ENCODE measurements around the gene RNF44. TPM values are rescaled to one million over a fixed set of nuclear protein-coding genes. Genes with fewer than 3 reads are reported as not detected.

The RNF44 gene
- total and polyA plus RNA-seq, 2 experiments from 2014 or later = 13.0 to 17.4 TPM

DNA sequence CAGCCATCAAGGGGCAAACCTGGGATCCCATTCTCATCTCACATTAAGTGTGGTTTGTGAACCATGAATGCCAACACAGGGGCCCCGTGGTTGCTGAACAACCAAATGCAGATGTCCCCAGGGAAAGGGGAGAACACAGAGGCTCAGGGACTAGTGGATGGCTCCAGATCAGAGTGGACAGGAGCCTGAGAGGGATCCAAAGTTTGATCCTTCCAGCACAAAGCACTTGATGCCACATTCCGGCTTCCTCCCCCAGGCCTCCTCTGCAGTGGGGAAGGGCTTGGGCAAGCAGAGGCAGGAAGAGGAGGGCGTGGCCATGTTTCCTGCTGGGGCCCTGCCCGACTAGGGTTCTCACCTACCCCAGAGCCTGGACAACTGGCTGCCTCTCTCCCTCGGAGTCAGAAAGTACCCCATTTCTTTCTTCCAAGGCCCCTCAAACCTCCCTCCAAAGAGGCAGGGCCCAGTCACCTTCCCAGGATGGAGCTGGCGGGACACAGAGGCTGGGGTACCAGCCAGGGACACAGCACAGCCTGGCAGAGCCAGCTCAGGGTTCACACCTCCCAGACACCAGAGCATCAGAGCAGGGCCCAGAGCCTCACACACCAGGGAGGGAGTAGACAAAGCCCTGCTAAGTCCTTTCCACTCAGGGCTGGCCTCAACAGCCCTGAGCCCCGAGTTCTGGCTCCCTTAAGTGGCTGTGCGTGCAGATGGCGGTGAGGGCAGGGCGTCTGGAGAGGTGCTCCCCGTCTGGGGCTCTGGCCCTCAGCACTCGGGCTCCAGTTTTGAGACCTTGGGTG, 4.3 kb upstream of the RNF44 start:
- Histone ChIP-seq H3K79me2 (peaks cover 10% of the 10 kb centered on the region), H3K27ac (peak overlapping the region; percentile 97), H3K4me1 (ENCODE audit: insufficient read depth) (peaks cover 38% of the 10 kb centered on the region), H4K20me1 (ENCODE audit: insufficient read depth, poor library complexity, severe bottlenecking) (no peaks in the 10 kb centered on the region), H2AFZ (no peak overlapping the region), H3K4me2 (peak overlapping the region; percentile 97), H3K9me2 (replicated peaks; ENCODE audit: insufficient read depth) (no peaks in the 10 kb centered on the region), H3K27me3 (no peaks in the 10 kb centered on the region), H3K4me3 (no peak overlapping the region), H3K36me3 (replicated peaks; ENCODE audit: insufficient read depth, low read depth) (no peaks in the 10 kb centered on the region), H3K9me3 (ENCODE audit: low read depth) (no peaks in the 10 kb centered on the region)
- TF ChIP-seq EZH2phosphoT487 (IDR thresholded peaks at IDR 0.05; ENCODE audit: low read depth, severe bottlenecking, unreplicated experiment) (no peak), EZH2 (IDR thresholded peaks at IDR 0.05; ENCODE audit: borderline replicate concordance) (no peak)
- TF ChIP-seq, protein P1, sequence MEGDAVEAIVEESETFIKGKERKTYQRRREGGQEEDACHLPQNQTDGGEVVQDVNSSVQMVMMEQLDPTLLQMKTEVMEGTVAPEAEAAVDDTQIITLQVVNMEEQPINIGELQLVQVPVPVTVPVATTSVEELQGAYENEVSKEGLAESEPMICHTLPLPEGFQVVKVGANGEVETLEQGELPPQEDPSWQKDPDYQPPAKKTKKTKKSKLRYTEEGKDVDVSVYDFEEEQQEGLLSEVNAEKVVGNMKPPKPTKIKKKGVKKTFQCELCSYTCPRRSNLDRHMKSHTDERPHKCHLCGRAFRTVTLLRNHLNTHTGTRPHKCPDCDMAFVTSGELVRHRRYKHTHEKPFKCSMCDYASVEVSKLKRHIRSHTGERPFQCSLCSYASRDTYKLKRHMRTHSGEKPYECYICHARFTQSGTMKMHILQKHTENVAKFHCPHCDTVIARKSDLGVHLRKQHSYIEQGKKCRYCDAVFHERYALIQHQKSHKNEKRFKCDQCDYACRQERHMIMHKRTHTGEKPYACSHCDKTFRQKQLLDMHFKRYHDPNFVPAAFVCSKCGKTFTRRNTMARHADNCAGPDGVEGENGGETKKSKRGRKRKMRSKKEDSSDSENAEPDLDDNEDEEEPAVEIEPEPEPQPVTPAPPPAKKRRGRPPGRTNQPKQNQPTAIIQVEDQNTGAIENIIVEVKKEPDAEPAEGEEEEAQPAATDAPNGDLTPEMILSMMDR (IDR thresholded peaks at IDR 0.05; ENCODE audit: poor library complexity) = no peak
- DNase-seq (ENCODE audit: low spot score) = peak; percentile 85
- 52% methylated on average over 12 of the region's 12 CpGs for WGBS (ENCODE audit: low lambda C conversion rate, missing lambda C conversion rate)

DNA sequence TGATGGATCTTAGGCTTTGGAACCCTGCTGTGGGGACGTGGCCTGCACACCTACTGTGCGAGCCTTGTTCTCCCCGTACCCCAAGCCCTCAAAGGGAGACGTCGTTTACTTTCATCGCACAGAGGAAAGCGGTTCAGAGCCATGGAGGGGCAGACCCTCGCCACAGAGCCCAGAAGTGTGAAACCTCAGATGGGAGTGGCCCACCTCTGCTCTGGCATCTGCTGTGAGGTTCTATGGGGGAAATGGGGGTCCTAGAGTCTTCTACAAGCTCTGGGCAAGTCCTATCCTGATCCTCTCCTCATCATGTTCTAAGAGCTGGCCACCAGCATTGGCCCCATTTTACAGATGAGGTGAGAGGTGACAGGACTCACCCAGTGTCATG, 3.7 kb upstream of the RNF44 start:
- Histone ChIP-seq H3K27ac (peak overlapping the region; percentile 97), H3K4me2 (peak overlapping the region; percentile 97)

DNA sequence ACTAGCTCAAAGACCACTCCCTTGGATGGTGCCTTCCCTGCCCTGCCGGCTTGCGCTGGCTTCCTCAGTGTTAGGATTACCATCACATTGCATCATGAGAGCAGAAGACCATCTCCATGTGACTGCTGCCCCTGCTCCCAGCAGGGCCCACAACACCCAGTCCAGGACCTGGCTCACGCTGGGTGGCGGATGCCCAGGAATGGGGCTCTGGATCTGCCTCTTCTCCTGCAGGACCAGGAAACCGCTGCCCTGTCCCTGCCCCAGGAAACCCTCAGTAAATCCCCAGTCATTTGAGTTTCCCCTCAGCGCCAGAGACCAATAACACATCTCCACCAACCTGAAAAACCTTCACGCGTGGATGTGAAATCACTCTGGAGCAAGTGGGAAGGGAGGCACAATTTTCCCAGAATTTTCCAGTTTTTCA, 3.3 kb upstream of the RNF44 start:
- Histone ChIP-seq H3K27me3 (no peaks in the 10 kb centered on the region), H3K4me2 (no peak overlapping the region), H2AFZ (no peak overlapping the region), H3K79me2 (peaks cover 20% of the 10 kb centered on the region), H3K9me2 (replicated peaks; ENCODE audit: insufficient read depth) (no peaks in the 10 kb centered on the region), H3K9me3 (ENCODE audit: low read depth) (no peaks in the 10 kb centered on the region), H3K4me3 (no peak overlapping the region), H3K27ac (no peak overlapping the region), H4K20me1 (ENCODE audit: insufficient read depth, poor library complexity, severe bottlenecking) (peaks cover 2% of the 10 kb centered on the region), H3K4me1 (ENCODE audit: insufficient read depth) (peaks cover 37% of the 10 kb centered on the region), H3K36me3 (replicated peaks; ENCODE audit: insufficient read depth, low read depth) (no peaks in the 10 kb centered on the region)
- WGBS (ENCODE audit: low lambda C conversion rate, missing lambda C conversion rate) = 91% methylated on average over 8 of the region's 8 CpGs
- no peak for DNase-seq (ENCODE audit: low spot score)
- TF ChIP-seq EZH2 (IDR thresholded peaks at IDR 0.05; ENCODE audit: borderline replicate concordance) = no peak
- TF ChIP-seq, protein P1 (IDR thresholded peaks at IDR 0.05; ENCODE audit: poor library complexity) = no peak
- no peak for TF ChIP-seq EZH2phosphoT487 (IDR thresholded peaks at IDR 0.05; ENCODE audit: low read depth, severe bottlenecking, unreplicated experiment)

More for the DNA sequence above, 3.7 kb upstream of the RNF44 start:
- no peaks in the 10 kb centered on the region for H3K27me3 ChIP-seq
- TF ChIP-seq, protein P1 (IDR thresholded peaks at IDR 0.05; ENCODE audit: poor library complexity) = no peak
- no peak overlapping the region for H2AFZ ChIP-seq
- H4K20me1 ChIP-seq (ENCODE audit: insufficient read depth, poor library complexity, severe bottlenecking) = no peaks in the 10 kb centered on the region
- no peaks in the 10 kb centered on the region for H3K9me3 ChIP-seq (ENCODE audit: low read depth)
- no peak overlapping the region for H3K4me3 ChIP-seq
- H3K4me1 ChIP-seq (ENCODE audit: insufficient read depth) = peaks cover 38% of the 10 kb centered on the region
- WGBS (ENCODE audit: low lambda C conversion rate, missing lambda C conversion rate) = 88% methylated on average over 8 of the region's 8 CpGs
- DNase-seq (ENCODE audit: low spot score) = no peak
- peaks cover 16% of the 10 kb centered on the region for H3K79me2 ChIP-seq
- H3K9me2 ChIP-seq (replicated peaks; ENCODE audit: insufficient read depth) = no peaks in the 10 kb centered on the region
- H3K36me3 ChIP-seq (replicated peaks; ENCODE audit: insufficient read depth, low read depth) = no peaks in the 10 kb centered on the region

Measured in hepatocyte (in vitro differentiated cells).